IPS DF 6.9 (cell line): Measurements from ENCODE around the gene PVR.
"Not testable (repeated sequence)": the region's sequence is repeated elsewhere in the genome, so short reads cannot be mapped to it uniquely, and the experiment has no call there.

Source experiments
- DNase-seq: peaks from one replicate; pipeline ENCODE4 v3.0.0-alpha.2; 2013; ENCODE audit warnings: low read depth, low spot score
- H3K27ac ChIP-seq: one replicate; pipeline ENCODE4 v1.5.1; 2013; ENCODE audit warnings: low read length, control low read depth
- H3K27me3 ChIP-seq: 2 replicates; pipeline ENCODE4 v1.6.1; 2013; ENCODE audit warnings: mild to moderate bottlenecking, low read length; ENCODE audit not compliant: control insufficient read depth, insufficient read depth
- H3K36me3 ChIP-seq: 2 replicates; pipeline ENCODE4 v1.6.1; 2013; ENCODE audit warnings: low read length; ENCODE audit not compliant: control insufficient read depth, insufficient read depth
- H3K4me1 ChIP-seq: 2 replicates; pipeline ENCODE4 v1.6.1; 2013; ENCODE audit warnings: low read length; ENCODE audit not compliant: control insufficient read depth, insufficient read depth
- H3K4me3 ChIP-seq: 2 replicates; pipeline ENCODE4 v1.5.1; 2013; ENCODE audit warnings: mild to moderate bottlenecking, low read length
- H3K9me3 ChIP-seq: 2 replicates; pipeline ENCODE4 v1.6.1; 2013; ENCODE audit warnings: low read length, inconsistent platforms; ENCODE audit not compliant: control insufficient read depth, insufficient read depth
- WGBS: extraction: QIAGEN DNeasy Blood & Tissue Kit; methylation state at CpG from one replicate; pipeline ENCODE4 v1.1.7; 2013; ENCODE audit warnings: mixed read lengths, missing lambda C conversion rate; ENCODE audit not compliant: insufficient read length, insufficient coverage; 5-methylcytosine and 5-hydroxymethylcytosine counted together

The PVR gene

GRCh38 chr19:44607049-44607448 lies 36.7 kb upstream of the PVR start:
- H3K27ac ChIP-seq: no peak overlapping the region
- no peaks in the 10 kb centered on the region for H3K36me3 ChIP-seq
- no peak overlapping the region for H3K4me3 ChIP-seq
- WGBS: no CpG with 5 or more reads among the region's 2 CpGs
- DNase-seq: no peak
- H3K4me1 ChIP-seq: peaks cover 2% of the 10 kb centered on the region; the same call in 1 of the 2 replicates
- no peaks in the 10 kb centered on the region for H3K9me3 ChIP-seq
- H3K27me3 ChIP-seq: no peaks in the 10 kb centered on the region

DNA sequence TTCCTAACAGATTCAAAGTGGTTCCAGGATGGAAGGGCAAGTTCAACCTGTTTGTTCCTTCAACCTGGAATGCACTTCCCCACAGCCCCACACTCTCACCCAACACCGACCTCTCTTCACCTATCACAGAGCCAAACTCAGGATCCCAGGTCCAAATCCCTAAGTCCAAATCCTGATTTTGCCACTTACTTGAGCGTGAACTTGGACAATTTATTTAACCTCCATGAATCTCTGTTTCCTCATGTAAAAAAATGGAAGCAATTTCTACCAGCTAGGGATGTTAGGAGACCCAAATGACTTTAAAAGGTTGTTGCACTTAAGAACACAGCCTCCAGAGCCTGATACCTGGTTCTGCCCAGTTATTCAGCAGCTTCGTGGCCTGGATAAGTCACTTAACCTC lies 35.8 kb upstream of the PVR start:
- H3K4me1 ChIP-seq: peaks cover 2% of the 10 kb centered on the region; the same call in 1 of the 2 replicates
- DNase-seq: no peak
- H3K36me3 ChIP-seq: no peaks in the 10 kb centered on the region
- no CpG with 5 or more reads among the region's 3 CpGs for WGBS
- H3K27me3 ChIP-seq: no peaks in the 10 kb centered on the region
- H3K27ac ChIP-seq: no peak overlapping the region
- no peaks in the 10 kb centered on the region for H3K9me3 ChIP-seq
- H3K4me3 ChIP-seq: no peak overlapping the region

DNA sequence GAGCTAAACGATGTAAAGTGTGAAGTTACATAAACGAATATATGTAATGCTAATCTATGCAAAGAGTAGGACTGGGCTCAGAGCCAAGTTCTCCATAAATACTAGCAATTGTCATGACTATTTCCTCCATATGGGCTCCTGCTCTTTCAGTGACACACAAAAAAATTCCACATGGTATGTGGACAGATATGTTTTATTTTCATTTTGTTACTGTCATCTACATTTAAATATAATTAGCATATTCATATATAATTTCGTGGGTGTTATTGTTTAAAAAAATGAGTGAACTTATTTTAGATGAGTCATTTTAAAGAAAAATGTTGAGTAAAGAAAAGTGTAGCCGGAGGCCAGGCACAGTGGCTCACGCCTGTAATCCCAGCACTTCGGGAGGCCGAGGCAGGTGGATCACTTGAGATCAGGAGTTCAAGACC lies 35.3 kb upstream of the PVR start:
- Histone ChIP-seq H3K36me3 (no peaks in the 10 kb centered on the region), H3K4me3 (no peak overlapping the region), H3K27ac (no peak overlapping the region), H3K27me3 (no peaks in the 10 kb centered on the region), H3K4me1 (peaks cover 2% of the 10 kb centered on the region; the same call in 1 of the 2 replicates), H3K9me3 (no peaks in the 10 kb centered on the region)
- WGBS: 100% methylated on average over 1 of the region's 7 CpGs
- DNase-seq: no peak

DNA sequence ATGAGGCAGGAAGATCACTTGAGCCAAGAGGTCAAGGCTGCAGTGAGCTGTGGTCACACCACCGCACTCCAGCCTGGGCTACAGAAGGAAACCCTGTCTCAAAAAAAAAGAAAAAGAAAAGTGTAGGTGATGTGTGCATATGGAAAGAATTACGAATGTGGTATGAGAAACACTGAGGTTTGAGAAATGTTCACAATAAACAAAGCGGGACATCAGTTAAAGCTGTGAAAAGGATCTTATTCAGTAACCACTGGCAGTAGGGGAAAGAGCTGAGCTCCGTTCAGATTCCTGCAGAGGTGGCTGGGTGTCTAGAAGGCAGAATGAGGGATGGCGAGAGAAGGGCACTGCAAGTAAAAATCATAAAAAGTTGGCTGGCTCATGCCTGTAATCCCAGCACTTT lies 34.5 kb upstream of the PVR start:
- no peaks in the 10 kb centered on the region for H3K9me3 ChIP-seq
- H3K4me3 ChIP-seq: no peak overlapping the region
- no peaks in the 10 kb centered on the region for H3K27me3 ChIP-seq
- H3K4me1 ChIP-seq: no peaks in the 10 kb centered on the region
- WGBS: no CpG with 5 or more reads among the region's 5 CpGs
- no peak for DNase-seq
- H3K27ac ChIP-seq: no peak overlapping the region
- H3K36me3 ChIP-seq: no peaks in the 10 kb centered on the region

GRCh38 chr19:44610497-44610896 lies 33.2 kb upstream of the PVR start:
- DNase-seq, H3K4me1 ChIP-seq: not testable (repeated sequence)
- no CpG with 5 or more reads among the region's 5 CpGs for WGBS

DNA sequence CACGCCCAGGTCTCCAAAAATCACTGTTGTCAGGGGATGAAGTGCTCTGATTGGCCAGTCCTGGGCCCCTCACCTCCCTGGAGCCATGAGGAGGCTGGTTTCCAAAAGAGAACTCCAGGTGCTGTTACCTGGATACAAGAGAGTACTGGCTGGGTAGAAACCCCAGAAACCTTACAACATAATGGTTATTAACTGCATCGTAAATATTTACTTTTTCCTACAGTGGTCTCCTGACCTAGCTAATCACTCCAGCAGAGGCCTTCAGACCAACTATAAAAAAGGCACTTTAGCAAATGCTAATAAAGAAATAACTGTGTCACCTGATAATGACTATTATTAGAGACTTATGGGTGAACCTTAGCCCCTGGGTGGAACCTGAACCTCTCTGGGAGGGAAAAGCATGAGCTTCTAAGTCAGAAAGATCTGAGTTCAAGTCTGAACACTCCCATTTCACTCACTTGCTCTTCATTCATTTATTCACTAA lies 31.9 kb upstream of the PVR start:
- no CpG with 5 or more reads among the region's 2 CpGs for WGBS

More at GRCh38 chr19:44610497-44610896, 33.2 kb upstream of the PVR start:
- not testable (repeated sequence) for H3K4me3 ChIP-seq, H3K36me3 ChIP-seq, H3K27ac ChIP-seq, H3K9me3 ChIP-seq, H3K27me3 ChIP-seq

GRCh38 chr19:44613295-44614178 lies 30.2 kb upstream of the PVR start, which contains the start of gene IGSF23:
IGSF23 (plus strand) TSS chr19:44613563; CDS start chr19:44613646, 83 bp downstream.
- no CpG with 5 or more reads among the region's 25 CpGs for WGBS
- Histone ChIP-seq H3K36me3 (no peaks in the 10 kb centered on the region), H3K27ac (no peak within 1 kb of the TSS), H3K27me3 (no peaks in the 10 kb centered on the region), H3K4me1 (no peaks in the 10 kb centered on the region), H3K4me3 (no peak within 1 kb of the TSS), H3K9me3 (no peaks in the 10 kb centered on the region)
- no peak for DNase-seq

More for the DNA sequence above, 31.9 kb upstream of the PVR start:
- H3K9me3 ChIP-seq: no peaks in the 10 kb centered on the region
- no peaks in the 10 kb centered on the region for H3K36me3 ChIP-seq
- H3K27me3 ChIP-seq: no peaks in the 10 kb centered on the region
- no peak for DNase-seq
- no peak overlapping the region for H3K27ac ChIP-seq
- H3K4me1 ChIP-seq: no peaks in the 10 kb centered on the region
- H3K4me3 ChIP-seq: no peak overlapping the region

DNA sequence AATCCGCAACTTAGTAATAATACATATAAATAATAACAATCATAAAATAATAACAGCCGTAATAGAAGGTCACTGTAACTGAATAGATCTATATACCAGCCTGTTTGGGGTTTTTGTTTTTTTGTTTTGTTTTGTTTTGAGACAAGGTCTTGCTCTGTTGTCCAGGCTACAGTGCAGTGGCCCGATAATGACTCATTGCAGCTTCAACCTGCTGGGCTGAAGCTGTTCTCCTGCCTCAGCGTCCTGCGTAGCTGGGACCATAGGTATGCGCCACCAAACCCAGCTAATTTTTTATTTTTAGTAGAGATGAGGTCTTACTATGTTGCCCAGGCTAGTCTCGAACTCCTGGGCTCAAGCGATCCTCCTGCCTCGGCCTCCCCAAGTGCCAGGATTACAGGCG lies 29.4 kb upstream of the PVR start:
- Histone ChIP-seq H3K27me3 (no peaks in the 10 kb centered on the region), H3K27ac (no peak overlapping the region), H3K36me3 (no peaks in the 10 kb centered on the region), H3K4me1 (no peaks in the 10 kb centered on the region), H3K9me3 (no peaks in the 10 kb centered on the region), H3K4me3 (no peak overlapping the region)
- WGBS: no CpG with 5 or more reads among the region's 10 CpGs
- no peak for DNase-seq

DNA sequence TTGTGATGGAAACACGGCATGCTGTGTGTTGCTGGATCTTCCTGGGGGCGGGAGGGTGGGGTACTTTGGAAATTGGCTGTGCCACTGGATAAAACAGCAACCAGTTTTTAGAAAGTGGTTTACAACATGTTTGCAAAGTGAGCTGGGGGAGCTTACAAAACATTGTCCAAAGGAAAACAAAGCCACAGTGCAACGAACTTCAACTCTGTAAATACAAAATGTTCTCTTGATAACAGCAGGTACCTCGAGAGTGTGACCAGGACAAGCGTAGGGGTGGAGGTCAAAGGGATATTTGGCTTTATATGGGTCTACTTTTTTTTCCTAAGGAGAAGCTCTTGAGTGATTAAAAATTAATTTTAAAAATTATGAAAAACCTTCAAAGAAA lies 27.9 kb upstream of the PVR start:
- WGBS: no CpG with 5 or more reads among the region's 5 CpGs
- Histone ChIP-seq H3K4me1 (no peaks in the 10 kb centered on the region), H3K9me3 (no peaks in the 10 kb centered on the region), H3K27me3 (no peaks in the 10 kb centered on the region), H3K27ac (no peak overlapping the region), H3K36me3 (no peaks in the 10 kb centered on the region), H3K4me3 (no peak overlapping the region)
- no peak for DNase-seq

DNA sequence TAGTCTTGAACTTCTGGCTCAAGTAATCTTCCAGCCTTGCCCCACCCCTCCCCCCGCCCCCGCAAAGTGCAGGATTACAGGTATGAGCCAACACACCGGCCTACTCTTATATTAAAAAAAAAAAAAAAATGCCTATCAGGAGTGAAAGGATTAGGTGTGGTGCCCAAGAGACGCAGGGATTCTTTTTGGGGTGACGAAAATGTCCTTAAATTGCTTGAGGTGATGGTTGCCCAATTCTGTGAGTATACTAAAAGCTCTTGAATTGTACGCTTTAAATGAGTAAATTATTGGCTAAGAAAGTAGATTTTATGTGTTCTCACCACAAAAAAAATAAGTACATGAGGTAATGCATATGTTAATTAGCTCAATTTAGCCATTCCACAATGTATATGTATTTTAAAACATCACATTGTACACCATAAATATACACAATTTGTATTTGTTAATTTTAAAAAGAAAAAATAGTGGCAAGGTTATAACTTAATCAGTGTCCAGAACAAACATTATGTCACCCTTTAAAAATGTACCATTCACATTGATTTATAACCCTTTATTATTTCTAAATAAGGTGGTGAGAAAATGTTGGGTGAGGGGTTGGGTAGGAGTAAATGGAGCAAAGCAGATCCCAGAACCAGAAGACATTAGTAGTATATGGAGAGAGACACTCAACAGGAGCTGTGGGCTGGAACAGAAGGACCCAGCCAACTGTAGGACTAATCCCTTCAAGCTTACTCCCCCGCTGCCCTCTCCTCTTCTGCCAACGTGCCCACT lies 26.4 kb upstream of the PVR start:
- no peak overlapping the region for H3K27ac ChIP-seq
- no peaks in the 10 kb centered on the region for H3K4me1 ChIP-seq
- H3K4me3 ChIP-seq: no peak overlapping the region
- no peaks in the 10 kb centered on the region for H3K9me3 ChIP-seq
- H3K36me3 ChIP-seq: no peaks in the 10 kb centered on the region
- no CpG with 5 or more reads among the region's 8 CpGs for WGBS
- DNase-seq: no peak
- H3K27me3 ChIP-seq: no peaks in the 10 kb centered on the region
